ENCODE results near the gene HAPLN2.

HAPLN2 gene

DNA sequence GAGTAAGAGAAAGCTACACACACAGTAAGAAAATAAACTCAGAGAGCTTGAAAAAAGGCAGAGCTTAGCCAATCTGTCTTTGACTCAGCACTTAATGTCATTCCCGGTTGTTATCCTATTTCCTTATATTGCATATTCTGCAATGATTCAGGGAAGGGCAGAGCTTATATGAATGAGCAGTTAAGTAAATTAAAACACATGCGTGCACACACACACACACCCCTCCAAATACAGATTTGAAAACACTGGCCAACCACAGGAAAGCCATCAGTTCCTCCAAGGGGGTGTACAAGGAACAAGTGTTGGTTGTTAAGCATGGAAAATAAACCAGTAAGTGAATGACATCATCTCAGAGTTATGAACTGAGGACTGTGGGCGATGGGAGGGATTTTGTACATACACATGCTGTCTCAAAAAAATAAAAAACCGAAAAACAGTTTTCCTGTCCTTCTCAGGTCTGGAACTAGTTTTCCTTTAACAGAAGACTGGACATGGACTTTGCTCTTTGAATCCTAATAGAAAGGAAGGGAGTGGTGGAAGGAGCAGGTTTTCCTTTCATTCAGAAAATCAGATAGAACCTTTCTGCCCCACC lies 47.9 kb upstream of the HAPLN2 start (continued):
- TF ChIP-seq OSR2 (tag by site-specific recombination; IDR thresholded peaks at IDR 0.05) (no peak), ZNF302 (tag by site-specific recombination; IDR thresholded peaks at IDR 0.05; ENCODE audit: low read depth) (no peak), SCRT1 (tag by site-specific recombination; IDR thresholded peaks at IDR 0.05; ENCODE audit: borderline replicate concordance) (no peak), IKZF3 (tag by site-specific recombination; IDR thresholded peaks at IDR 0.05) (peak; percentile 74), EGR2 (tag by site-specific recombination; IDR thresholded peaks at IDR 0.05; ENCODE audit: low read depth) (peak; percentile 49; the same call in 1 of the 2 replicates), ZNF223 (tag by site-specific recombination; IDR thresholded peaks at IDR 0.05) (no peak), ZNF610 (tag by site-specific recombination; IDR thresholded peaks at IDR 0.05; ENCODE audit: borderline replicate concordance) (no peak), ZNF423 (tag by site-specific recombination; IDR thresholded peaks at IDR 0.05) (no peak), ZNF354C (tag by site-specific recombination; IDR thresholded peaks at IDR 0.05; ENCODE audit: borderline replicate concordance, low read depth) (no peak), HOXD13 (CRISPR knock-in tag; IDR thresholded peaks at IDR 0.05; ENCODE audit: borderline replicate concordance) (no peak), ZXDB (tag by site-specific recombination; IDR thresholded peaks at IDR 0.05) (0 out of 2 replicates have a peak, but pooled peaks have one; percentile 38), ZNF114 (tag by site-specific recombination; IDR thresholded peaks at IDR 0.05) (no peak), ZNF426 (tag by site-specific recombination; IDR thresholded peaks at IDR 0.05) (no peak), ZNF132 (tag by site-specific recombination; IDR thresholded peaks at IDR 0.05; ENCODE audit: borderline replicate concordance) (no peak), GLIS1 (tag by site-specific recombination; IDR thresholded peaks at IDR 0.05) (peak; percentile 53), ZNF624 (tag by site-specific recombination; IDR thresholded peaks at IDR 0.05) (no peak), ZNF155 (tag by site-specific recombination; IDR thresholded peaks at IDR 0.05) (no peak), YY1 (tag by site-specific recombination; IDR thresholded peaks at IDR 0.05) (no peak), SP7 (tag by site-specific recombination; IDR thresholded peaks at IDR 0.05) (0 out of 2 replicates have a peak, but pooled peaks have one; percentile 43), ZNF621 (tag by site-specific recombination; IDR thresholded peaks at IDR 0.05) (no peak), ZNF341 (tag by site-specific recombination; IDR thresholded peaks at IDR 0.05; ENCODE audit: low read depth) (no peak), ZNF366 (tag by site-specific recombination; conservative IDR thresholded peaks at IDR 0.05) (peak; percentile 72), ZNF433 (tag by site-specific recombination; IDR thresholded peaks at IDR 0.05; ENCODE audit: low read depth) (no peak), BCL11A (tag by site-specific recombination; IDR thresholded peaks at IDR 0.05; ENCODE audit: low read depth) (no peak), ZNF626 (tag by site-specific recombination; IDR thresholded peaks at IDR 0.05) (no peak), ZNF670 (tag by site-specific recombination; IDR thresholded peaks at IDR 0.05; ENCODE audit: low read depth) (no peak), ZNF184 (tag by site-specific recombination; IDR thresholded peaks at IDR 0.05) (no peak), SCRT2 (tag by site-specific recombination; IDR thresholded peaks at IDR 0.05) (peak; percentile 81), OVOL3 (tag by site-specific recombination; IDR thresholded peaks at IDR 0.05) (no peak), ZNF777 (tag by site-specific recombination; IDR thresholded peaks at IDR 0.05; ENCODE audit: borderline replicate concordance) (no peak), ZNF157 (tag by site-specific recombination; IDR thresholded peaks at IDR 0.05) (no peak), ZFHX2 (tag by site-specific recombination; conservative IDR thresholded peaks at IDR 0.05) (peak; percentile 64), ZIC2 (tag by site-specific recombination; IDR thresholded peaks at IDR 0.05) (no peak), ZNF843 (tag by site-specific recombination; IDR thresholded peaks at IDR 0.05) (no peak), ZNF24 (tag by site-specific recombination; IDR thresholded peaks at IDR 0.05) (no peak)
- TF ChIP-seq, protein P1, sequence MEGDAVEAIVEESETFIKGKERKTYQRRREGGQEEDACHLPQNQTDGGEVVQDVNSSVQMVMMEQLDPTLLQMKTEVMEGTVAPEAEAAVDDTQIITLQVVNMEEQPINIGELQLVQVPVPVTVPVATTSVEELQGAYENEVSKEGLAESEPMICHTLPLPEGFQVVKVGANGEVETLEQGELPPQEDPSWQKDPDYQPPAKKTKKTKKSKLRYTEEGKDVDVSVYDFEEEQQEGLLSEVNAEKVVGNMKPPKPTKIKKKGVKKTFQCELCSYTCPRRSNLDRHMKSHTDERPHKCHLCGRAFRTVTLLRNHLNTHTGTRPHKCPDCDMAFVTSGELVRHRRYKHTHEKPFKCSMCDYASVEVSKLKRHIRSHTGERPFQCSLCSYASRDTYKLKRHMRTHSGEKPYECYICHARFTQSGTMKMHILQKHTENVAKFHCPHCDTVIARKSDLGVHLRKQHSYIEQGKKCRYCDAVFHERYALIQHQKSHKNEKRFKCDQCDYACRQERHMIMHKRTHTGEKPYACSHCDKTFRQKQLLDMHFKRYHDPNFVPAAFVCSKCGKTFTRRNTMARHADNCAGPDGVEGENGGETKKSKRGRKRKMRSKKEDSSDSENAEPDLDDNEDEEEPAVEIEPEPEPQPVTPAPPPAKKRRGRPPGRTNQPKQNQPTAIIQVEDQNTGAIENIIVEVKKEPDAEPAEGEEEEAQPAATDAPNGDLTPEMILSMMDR (tag by site-specific recombination; IDR thresholded peaks at IDR 0.05) = no peak
- TF ChIP-seq, protein P2, sequence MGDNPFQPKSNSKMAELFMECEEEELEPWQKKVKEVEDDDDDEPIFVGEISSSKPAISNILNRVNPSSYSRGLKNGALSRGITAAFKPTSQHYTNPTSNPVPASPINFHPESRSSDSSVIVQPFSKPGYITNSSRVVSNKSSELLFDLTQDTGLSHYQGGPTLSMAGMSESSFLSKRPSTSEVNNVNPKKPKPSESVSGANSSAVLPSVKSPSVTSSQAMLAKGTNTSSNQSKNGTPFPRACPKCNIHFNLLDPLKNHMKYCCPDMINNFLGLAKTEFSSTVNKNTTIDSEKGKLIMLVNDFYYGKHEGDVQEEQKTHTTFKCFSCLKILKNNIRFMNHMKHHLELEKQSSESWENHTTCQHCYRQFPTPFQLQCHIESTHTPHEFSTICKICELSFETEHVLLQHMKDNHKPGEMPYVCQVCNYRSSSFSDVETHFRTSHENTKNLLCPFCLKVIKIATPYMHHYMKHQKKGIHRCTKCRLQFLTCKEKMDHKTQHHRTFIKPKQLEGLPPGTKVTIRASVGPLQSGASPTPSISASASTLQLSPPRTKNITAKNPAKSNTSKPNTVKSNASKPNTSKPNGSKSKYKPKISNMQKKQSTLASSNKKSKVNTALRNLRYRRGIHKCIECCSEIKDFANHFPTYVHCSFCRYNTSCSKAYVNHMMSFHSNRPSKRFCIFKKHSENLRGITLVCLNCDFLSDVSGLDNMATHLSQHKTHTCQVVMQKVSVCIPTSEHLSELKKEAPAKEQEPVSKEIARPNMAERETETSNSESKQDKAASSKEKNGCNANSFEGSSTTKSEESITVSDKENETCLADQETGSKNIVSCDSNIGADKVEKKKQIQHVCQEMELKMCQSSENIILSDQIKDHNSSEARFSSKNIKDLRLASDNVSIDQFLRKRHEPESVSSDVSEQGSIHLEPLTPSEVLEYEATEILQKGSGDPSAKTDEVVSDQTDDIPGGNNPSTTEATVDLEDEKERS (tag by site-specific recombination; IDR thresholded peaks at IDR 0.05) = no peak
- TF ChIP-seq, protein P3, sequence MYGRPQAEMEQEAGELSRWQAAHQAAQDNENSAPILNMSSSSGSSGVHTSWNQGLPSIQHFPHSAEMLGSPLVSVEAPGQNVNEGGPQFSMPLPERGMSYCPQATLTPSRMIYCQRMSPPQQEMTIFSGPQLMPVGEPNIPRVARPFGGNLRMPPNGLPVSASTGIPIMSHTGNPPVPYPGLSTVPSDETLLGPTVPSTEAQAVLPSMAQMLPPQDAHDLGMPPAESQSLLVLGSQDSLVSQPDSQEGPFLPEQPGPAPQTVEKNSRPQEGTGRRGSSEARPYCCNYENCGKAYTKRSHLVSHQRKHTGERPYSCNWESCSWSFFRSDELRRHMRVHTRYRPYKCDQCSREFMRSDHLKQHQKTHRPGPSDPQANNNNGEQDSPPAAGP (tag by site-specific recombination; IDR thresholded peaks at IDR 0.05) = peak; percentile 96
